GM21526 (cell line): ENCODE data around the gene NR5A2.

Experiments used
- ATAC-seq: cut with Tn5 transposase; IDR thresholded peaks from one replicate; pipeline ENCODE4 v1.9.1; 2021; ENCODE audit warnings: moderate library complexity; ENCODE audit not compliant: unreplicated experiment, low FRiP score

NR5A2 gene

GRCh38 chr1:200062143-200062542, 34.6 kb downstream of the NR5A2 start:
- no peak for ATAC-seq

GRCh38 chr1:200072636-200073285, 45.3 kb downstream of the NR5A2 start:
- ATAC-seq = peak; percentile 97

GRCh38 chr1:200073286-200073637, 45.8 kb downstream of the NR5A2 start:
- ATAC-seq = peak; percentile 47

GRCh38 chr1:200075522-200075921, 48.0 kb downstream of the NR5A2 start:
- no peak for ATAC-seq

GRCh38 chr1:200075938-200076546, 48.5 kb downstream of the NR5A2 start:
- ATAC-seq = no peak

GRCh38 chr1:200079232-200079940, 51.9 kb downstream of the NR5A2 start:
- no peak for ATAC-seq

- ATAC-seq = no peak
Measured at GRCh38 chr1:200081151-200081968, 53.9 kb downstream of the NR5A2 start.

- ATAC-seq = no peak
Measured at GRCh38 chr1:200081969-200082245, 54.4 kb downstream of the NR5A2 start.

- ATAC-seq = no peak
Measured at GRCh38 chr1:200082329-200082728, 54.8 kb downstream of the NR5A2 start.

- ATAC-seq = no peak
Measured at GRCh38 chr1:200090252-200091159, 63.0 kb downstream of the NR5A2 start.

- ATAC-seq = no peak
Measured at GRCh38 chr1:200095057-200095577, 67.6 kb downstream of the NR5A2 start.

GRCh38 chr1:200096774-200097173, 69.3 kb downstream of the NR5A2 start:
- no peak for ATAC-seq

GRCh38 chr1:200099040-200099439, 71.5 kb downstream of the NR5A2 start:
- ATAC-seq = no peak

- ATAC-seq = no peak
Measured at GRCh38 chr1:200103966-200104583, 76.6 kb downstream of the NR5A2 start.

- ATAC-seq = no peak
Measured at GRCh38 chr1:200107004-200107470, 79.5 kb downstream of the NR5A2 start.

GRCh38 chr1:200108659-200109058, 81.1 kb downstream of the NR5A2 start:
- ATAC-seq = no peak

- ATAC-seq = no peak
Measured at GRCh38 chr1:200112290-200112689, 84.8 kb downstream of the NR5A2 start.

GRCh38 chr1:200115532-200115931, 88.0 kb downstream of the NR5A2 start:
- ATAC-seq = no peak

GRCh38 chr1:200116324-200116723, 88.8 kb downstream of the NR5A2 start:
- ATAC-seq = no peak
